ENCODE data around the gene PKD1.

DNA sequence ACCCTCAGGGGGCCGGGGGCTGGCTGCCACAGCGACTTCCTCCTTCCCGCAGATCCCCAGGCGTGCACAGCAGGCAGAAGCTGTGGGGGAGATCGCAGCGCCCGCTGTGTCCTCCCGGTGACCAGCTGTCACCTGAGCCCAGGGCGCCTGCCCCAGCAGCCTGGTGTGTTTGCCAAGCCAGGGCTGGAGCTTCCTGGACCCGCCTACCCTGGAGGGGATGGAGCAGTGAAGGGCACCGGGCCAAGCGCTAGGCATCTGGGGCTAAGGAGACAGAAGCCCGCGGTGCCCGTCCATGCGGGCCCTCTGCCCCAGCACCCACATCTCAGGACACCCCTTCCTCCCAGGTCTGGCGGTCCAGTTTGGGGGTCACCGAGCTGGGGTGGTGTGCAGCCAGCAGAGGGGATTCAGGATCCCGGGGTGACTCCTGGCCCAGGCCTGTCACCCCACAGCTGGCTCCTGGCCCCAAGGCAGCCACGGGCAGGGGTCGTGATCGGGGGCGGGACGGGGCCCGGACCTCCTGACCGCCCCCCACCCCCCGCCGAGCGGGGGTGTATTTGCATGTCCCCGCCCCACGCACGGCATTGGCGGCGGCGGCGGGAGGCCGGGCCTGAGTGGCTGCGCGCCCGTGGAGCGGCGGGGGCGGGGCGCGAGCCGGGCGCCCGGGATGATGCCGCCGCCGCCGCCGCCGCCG lies 12.4 kb upstream of the PKD1 start, which contains the start of gene RAB26:
- TF ChIP-seq GATA3 (IDR thresholded peaks at IDR 0.05; ENCODE audit: low read depth, low read length) (no peak), GATA2 (IDR thresholded peaks at IDR 0.05; ENCODE audit: low read depth, low read length) (no peak; the same call in 1 of the 2 replicates)
